ENCODE measurements around the gene TMEM270. TPM values are rescaled to one million over a fixed set of nuclear protein-coding genes. Genes with fewer than 3 reads are reported as not detected.
"Not testable (repeated sequence)": the region's sequence is repeated elsewhere in the genome, so short reads cannot be mapped to it uniquely, and the experiment has no call there.

TMEM270 gene
- total RNA-seq, 2 experiments from 2014 or later: not detected

DNA sequence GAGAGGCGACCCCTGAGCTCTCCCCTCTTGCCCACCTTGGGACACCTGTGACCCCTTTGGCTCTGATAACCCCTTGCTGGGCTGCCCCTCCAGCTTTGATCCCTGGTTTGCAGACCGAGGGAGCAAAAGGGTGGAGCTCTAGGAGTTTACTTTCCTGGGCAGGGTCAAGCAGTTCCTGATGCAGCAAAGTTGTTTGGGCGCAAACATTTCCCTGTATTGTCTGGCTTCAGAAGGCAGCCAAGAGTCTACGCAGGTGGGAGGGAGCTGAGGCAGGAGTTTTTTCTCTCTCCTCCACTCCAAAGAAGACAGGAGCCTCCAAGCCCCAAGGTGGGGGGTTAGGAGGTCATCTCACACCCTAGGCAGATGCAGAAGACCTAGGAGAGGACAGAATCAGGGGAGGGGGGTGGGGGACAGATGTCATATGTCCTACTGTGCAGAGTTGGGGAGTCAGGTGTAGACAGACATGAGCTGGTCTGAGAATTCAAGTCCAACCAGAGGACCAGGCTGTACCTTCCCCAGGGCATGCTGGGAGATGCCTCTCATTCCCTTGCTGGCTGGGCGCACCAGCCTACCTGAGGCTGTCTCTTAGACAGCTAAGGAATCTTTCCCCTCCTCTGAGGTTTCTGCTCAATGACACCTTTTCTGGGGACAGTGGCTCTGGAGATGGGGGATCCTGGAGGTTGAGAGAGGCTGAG is 20.5 kb downstream of the TMEM270 start:
- Histone ChIP-seq H3K4me1 (ENCODE audit: insufficient read depth, low read length) (no peaks in the 10 kb centered on the region), H3K4me3 (ENCODE audit: low read length) (no peak overlapping the region), H3K27ac (ENCODE audit: low read depth in 1 of 2, low read length in 2 of 2) (no peak overlapping the region), H3K9me3 (ENCODE audit: control insufficient read depth in 1 of 2, insufficient read depth in 1 of 2, low read length in 2 of 2) (no peaks in the 10 kb centered on the region), H3K27me3 (ENCODE audit: control insufficient read depth in 1 of 2, insufficient read depth in 2 of 2, low read length in 2 of 2) (peaks cover 3 to 6% of the 10 kb centered on the region in 2 experiments), H3K36me3 (ENCODE audit: insufficient read depth, low read length) (no peaks in the 10 kb centered on the region)
- Mint-ChIP-seq H3K9me3 (no peaks in the 10 kb centered on the region), H3K27ac (no peak overlapping the region), H3K4me3 (no peak overlapping the region), H3K4me1 (ENCODE audit: low read depth) (no peaks in the 10 kb centered on the region), H3K27me3 (peaks cover 8% of the 10 kb centered on the region), H3K36me3 (ENCODE audit: low read depth) (no peaks in the 10 kb centered on the region)
- DNase-seq (no peak), ATAC-seq (ENCODE audit: poor library complexity) (no peak)
- TF ChIP-seq, protein P1, sequence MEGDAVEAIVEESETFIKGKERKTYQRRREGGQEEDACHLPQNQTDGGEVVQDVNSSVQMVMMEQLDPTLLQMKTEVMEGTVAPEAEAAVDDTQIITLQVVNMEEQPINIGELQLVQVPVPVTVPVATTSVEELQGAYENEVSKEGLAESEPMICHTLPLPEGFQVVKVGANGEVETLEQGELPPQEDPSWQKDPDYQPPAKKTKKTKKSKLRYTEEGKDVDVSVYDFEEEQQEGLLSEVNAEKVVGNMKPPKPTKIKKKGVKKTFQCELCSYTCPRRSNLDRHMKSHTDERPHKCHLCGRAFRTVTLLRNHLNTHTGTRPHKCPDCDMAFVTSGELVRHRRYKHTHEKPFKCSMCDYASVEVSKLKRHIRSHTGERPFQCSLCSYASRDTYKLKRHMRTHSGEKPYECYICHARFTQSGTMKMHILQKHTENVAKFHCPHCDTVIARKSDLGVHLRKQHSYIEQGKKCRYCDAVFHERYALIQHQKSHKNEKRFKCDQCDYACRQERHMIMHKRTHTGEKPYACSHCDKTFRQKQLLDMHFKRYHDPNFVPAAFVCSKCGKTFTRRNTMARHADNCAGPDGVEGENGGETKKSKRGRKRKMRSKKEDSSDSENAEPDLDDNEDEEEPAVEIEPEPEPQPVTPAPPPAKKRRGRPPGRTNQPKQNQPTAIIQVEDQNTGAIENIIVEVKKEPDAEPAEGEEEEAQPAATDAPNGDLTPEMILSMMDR (IDR thresholded peaks at IDR 0.05): no peak
- intact Hi-C loops (cut with DNase I, micrococcal nuclease): no loop called here
- POLR2A ChIA-PET: no interaction called here
- CTCF ChIA-PET: interaction anchor here (0.6 kb wide), 1 partner anchor 1285 kb away, joined by 5 read pairs; no protein-coding TSS in a partner anchor

- Histone ChIP-seq H3K9me3 (ENCODE audit: control insufficient read depth in 1 of 2, insufficient read depth in 1 of 2, low read length in 2 of 2) (no peaks in the 10 kb centered on the region), H3K27me3 (ENCODE audit: control insufficient read depth in 1 of 2, insufficient read depth in 2 of 2, low read length in 2 of 2) (peaks cover 5 to 11% of the 10 kb centered on the region in 2 experiments), H3K36me3 (ENCODE audit: insufficient read depth, low read length) (no peaks in the 10 kb centered on the region), H3K4me3 (ENCODE audit: low read length) (no peak overlapping the region), H3K27ac (ENCODE audit: low read depth in 1 of 2, low read length in 2 of 2) (no peak overlapping the region), H3K4me1 (ENCODE audit: insufficient read depth, low read length) (no peaks in the 10 kb centered on the region)
- no peak overlapping the region for H3K27ac Mint-ChIP-seq
- CTCF ChIA-PET: no interaction called here
- POLR2A ChIA-PET: no interaction called here
- peaks cover 8% of the 10 kb centered on the region for H3K27me3 Mint-ChIP-seq
- intact Hi-C loops (cut with DNase I, micrococcal nuclease): no loop called here
- DNase-seq: no peak
- no peak overlapping the region for H3K4me3 Mint-ChIP-seq
- ATAC-seq (ENCODE audit: poor library complexity): no peak
- no peaks in the 10 kb centered on the region for H3K4me1 Mint-ChIP-seq (ENCODE audit: low read depth)
- TF ChIP-seq, protein P1 (IDR thresholded peaks at IDR 0.05): no peak
- no peaks in the 10 kb centered on the region for H3K9me3 Mint-ChIP-seq
- no peaks in the 10 kb centered on the region for H3K36me3 Mint-ChIP-seq (ENCODE audit: low read depth)
Observed at GRCh38 chr7:73882047-73882402, 21.1 kb downstream of the TMEM270 start.

DNA sequence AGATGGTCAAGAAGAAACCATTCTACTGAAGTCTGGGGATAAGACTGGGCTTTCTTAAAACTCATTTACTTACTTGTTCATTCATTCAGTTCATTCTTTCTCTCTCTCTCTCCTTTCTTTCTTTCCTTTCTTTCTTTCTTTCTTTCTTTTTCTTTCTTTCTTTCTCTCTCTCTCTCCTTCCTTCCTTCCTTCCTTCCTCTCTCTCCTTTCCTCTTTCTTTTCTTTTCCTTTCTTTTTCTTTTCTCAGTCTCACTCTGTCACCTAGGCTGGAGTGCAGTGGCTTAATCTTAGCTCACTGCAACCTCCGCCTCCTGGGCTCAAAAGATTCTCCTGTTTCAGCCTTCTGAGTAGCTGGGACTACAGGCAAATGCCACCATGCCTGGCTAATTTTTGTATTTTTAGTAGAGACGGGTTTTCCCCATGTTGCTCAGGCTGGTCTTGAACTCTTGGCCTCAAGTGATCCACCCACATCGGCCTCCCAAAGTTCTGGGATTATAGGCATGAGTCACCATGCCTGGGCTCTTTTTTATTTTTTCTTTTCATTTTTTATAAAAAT is 24.0 kb downstream of the TMEM270 start:
- POLR2A ChIA-PET; intact Hi-C loops (cut with DNase I, micrococcal nuclease); DNase-seq; H3K4me1 ChIP-seq (ENCODE audit: insufficient read depth, low read length); H3K36me3 ChIP-seq (ENCODE audit: insufficient read depth, low read length); CTCF ChIA-PET; H3K4me3 ChIP-seq (ENCODE audit: low read length); H3K27ac Mint-ChIP-seq; H3K27ac ChIP-seq (ENCODE audit: low read depth in 1 of 2, low read length in 2 of 2); H3K9me3 Mint-ChIP-seq; H3K4me1 Mint-ChIP-seq (ENCODE audit: low read depth); H3K9me3 ChIP-seq (ENCODE audit: control insufficient read depth in 1 of 2, insufficient read depth in 1 of 2, low read length in 2 of 2); H3K4me3 Mint-ChIP-seq; ATAC-seq (ENCODE audit: poor library complexity); H3K36me3 Mint-ChIP-seq (ENCODE audit: low read depth): not testable (repeated sequence)
- peaks cover 13% of the 10 kb centered on the region in 2 experiments for H3K27me3 ChIP-seq (ENCODE audit: control insufficient read depth in 1 of 2, insufficient read depth in 2 of 2, low read length in 2 of 2)
- peaks cover 17% of the 10 kb centered on the region for H3K27me3 Mint-ChIP-seq

Data from CD4-positive, alpha-beta T cell (primary cell).